RPMI7951 (cell line): ENCODE measurements around the gene ANXA9. TPM values are rescaled to one million over a fixed set of nuclear protein-coding genes. Genes with fewer than 3 reads are reported as not detected.

Experiments
- DNase-seq: peaks from one replicate; pipeline ENCODE4 v3.0.0-alpha.2; 2012; ENCODE audit warnings: low read depth
- total RNA-seq: library from RNA; depleted of rRNA; stranded (reverse); fragments of >200 nt; shearing (Covaris generic); gene quantifications from 2 replicates; pipeline ENCODE4 v1.2.3, GENCODE V29; 2014

Gene ANXA9
- total RNA-seq, 1 experiment from 2014 or later, result not detected

DNA sequence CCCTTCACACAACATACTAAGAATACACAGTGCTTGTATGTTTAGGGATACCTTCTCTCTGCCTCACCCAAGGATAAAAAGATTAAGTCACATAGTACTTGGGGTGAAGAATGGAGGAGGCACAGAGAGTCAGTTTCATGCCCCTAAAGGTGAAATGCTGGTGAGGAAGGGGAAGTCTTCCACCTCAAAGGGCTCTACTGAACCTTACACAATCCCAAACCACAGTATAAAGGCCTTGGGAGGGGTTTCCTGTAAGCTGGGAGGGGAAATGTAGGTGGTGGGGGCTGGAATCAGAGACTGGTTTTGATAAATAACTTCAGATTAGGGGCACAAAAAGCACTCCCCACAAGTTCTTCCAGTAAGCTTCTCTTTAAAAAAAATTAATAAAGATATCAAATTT is 21.1 kb downstream of the ANXA9 start:
- DNase-seq, result no peak

DNA sequence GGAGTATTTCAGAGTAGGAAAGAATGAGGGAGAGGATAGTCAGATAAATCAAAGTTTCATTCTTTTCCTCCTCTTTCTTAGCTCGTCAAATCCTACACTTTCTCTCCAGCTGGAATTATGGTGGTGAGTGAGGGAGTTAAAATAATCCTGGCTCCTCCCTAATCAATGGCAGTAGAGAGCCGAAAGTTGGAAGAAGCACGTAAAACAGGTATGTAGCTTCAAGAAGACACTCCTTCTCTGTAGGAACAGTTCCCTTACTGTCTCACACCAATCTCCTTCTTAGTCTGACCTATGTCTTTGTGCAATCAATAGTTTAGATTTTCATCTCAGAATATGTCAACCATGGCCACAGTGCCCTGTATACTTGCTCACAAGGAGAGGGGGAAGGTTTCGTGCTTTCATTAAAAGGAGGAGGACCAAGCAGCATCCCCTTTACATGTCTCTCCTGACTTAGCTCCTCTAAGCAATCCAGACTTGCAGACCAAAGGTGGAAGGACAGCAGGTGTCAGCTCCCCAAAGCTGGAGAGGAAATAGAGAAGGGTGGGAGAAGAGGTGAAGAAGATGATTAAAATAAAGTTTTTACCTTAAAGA is 23.7 kb downstream of the ANXA9 start:
- DNase-seq, result no peak

DNA sequence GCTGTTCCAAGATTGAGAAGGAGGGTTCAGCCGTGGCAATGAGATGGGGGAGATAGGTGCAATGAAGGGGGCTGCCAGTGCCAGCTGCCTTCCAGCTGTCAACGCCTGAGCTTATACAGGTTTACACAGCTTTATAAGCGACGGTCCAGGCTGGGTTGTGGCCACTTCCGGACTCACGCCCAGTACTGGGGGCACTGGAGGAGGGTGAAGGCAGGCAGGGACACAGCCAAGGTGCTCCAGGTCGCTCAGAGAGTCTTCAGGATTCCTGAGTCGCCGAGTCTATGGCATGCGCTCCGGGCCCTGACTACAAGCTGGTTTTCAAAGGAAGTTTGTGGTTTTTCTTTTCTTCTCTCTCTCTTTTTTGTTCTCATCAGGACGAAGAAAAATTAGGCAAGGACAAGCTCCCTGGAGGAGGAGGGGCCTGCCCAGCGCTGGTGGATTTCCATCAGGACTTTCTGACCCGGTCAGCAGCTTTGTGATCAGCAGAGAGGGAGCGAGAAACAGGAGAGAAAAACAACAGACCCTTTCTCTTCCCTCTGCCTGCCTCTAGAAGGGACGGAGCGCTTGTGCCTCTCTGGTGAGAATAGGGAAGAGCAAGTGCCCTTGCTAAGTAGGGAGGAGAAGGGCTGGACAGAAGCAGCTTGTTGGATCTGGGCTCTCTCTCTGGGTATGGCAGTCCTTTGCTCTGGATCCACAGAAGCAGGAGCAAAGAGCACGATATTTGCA is 24.4 kb downstream of the ANXA9 start, which contains the start of gene MINDY1:
MINDY1 (minus strand) TSS at position 576 of the 726 bp plus-strand sequence. CDS start 4,285 bp downstream, outside the sequence.
- DNase-seq, result peak; percentile 87

DNA sequence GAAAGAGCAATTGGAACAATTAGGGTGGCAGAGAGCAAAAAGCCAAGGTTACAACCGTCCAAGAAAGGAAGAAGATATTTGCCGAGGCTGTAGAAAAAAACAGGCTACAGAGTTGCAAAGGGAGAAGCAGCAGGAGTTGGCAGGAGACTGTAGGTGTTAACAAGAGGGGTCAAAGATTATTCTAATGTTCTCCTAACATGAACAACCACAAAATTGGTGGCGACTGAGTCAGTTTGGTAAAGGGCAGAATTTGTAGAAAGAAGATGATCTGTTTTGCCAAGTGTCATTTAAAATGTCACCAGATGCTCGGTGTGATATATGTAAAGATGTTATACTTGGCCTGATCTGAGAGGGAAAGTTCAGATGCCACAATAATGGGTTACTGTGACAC is 25.8 kb downstream of the ANXA9 start:
- no peak for DNase-seq

DNA sequence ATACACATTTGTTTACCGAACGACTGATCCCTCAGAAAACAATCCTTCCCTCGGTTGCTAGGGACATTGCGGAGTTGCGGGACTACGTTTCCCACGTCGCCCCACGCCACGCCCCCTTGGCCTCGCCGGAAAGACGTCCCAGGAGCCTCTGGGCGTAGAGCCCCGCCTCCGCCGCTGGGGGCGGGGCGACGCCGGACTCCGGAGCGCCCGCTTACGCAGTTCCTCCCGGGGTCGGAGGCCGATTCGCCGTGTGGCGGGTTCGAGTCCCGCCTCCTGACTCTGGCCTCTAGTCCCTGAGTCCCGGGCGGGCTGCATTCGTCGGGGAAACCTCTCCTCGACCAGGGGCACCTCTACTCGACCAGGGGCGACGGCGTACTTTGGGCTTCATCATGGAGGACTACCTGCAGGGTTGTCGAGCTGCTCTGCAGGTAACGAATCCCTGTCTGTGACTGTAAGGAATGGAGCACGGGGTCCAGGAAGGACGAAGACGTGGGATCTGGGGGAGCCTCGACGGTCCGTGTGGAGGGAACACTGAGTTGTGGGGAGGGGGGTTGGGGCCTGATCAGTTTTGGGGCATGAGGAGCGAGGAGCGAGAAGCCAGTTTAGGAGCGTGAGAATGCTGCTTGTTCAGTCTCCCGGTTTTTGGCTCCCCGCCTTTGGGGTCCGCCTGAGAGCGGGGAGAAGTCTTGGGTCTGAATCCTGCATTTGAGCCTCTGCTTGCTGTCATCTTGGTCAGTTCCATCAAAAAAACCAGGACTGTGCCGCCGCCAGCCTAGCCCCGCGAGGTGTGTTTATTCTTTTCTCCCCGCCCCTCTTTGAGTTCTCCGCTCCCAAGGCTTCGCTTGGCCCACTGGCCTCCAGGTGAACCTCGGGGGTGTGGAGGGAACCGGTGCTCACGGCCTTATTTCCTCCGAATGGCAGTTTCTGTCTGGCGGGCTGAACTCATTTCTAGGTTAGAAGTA is 26.4 kb downstream of the ANXA9 start, which contains the start of gene PRUNE1:
PRUNE1 (plus strand) TSS at position 206 of the 962 bp plus-strand sequence; CDS start at position 390, 184 bp downstream.
- peak; percentile 94 for DNase-seq

DNA sequence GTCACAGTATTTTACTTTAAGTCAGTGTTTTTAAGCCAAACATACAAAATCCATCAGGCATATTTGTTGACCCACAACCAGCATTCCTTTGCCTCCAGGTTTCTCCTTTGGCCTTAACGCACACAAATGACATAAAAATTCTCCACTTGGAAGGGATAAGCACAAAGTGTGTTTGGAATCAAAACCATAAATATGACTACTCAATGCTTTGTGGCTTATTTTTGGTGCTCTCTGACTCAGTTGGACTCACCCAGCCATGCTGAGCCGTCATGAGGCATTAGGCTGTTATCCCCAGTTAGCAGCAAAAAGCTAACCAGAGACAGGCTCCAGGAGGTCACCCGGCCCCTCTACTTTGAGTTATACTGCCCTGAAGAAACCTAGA is 27.1 kb downstream of the ANXA9 start:
- peak; percentile 6 for DNase-seq

DNA sequence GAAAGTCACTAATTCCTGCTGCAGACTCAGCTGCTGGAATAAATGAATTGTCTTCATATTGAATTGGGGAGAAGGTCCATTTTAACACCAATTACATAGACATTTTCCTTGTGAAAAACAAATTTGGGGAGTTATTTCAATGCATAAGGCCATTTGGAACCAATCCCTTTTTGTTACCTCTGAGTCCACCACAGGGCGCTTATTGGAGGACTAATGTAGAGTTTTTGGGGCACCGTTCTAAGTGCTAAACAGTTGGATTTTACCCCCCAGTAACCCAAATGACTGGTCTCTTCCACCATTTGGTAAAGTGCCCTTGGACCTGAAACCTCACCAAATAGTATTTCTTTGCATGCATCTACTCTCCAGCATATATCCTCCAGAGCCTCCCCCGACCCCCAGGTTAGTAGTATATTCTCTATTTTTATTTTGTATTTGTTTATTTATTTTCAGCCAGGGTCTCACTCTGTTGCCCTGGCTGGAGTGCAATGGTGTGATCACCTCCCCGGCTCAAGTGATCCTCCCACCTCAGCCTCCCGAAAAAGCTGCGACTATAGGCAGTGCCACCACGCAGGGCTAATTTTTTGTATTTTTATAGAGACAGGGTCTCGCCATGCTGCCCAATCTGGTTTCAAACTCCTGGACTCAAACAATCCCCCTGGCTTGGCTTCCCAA is 27.7 kb downstream of the ANXA9 start:
- DNase-seq, result no peak

DNA sequence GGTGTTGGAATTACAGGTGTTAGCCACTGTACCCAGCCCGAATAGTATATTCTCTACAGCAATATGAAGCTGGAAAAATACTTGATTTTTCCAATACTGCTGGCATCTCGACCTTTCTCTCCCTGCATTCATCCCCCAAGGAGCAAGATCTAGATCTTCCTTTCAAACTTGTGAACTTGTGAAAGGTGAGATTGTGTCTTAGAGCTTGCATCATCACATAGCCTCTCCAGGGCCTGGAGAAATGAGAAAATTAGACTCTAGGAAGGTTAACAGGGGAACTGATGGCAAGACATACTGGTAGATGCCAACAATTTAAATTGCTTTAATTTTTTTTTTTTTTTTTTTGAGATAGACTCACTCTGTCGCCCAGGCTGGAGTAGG is 28.2 kb downstream of the ANXA9 start:
- no peak for DNase-seq

DNA sequence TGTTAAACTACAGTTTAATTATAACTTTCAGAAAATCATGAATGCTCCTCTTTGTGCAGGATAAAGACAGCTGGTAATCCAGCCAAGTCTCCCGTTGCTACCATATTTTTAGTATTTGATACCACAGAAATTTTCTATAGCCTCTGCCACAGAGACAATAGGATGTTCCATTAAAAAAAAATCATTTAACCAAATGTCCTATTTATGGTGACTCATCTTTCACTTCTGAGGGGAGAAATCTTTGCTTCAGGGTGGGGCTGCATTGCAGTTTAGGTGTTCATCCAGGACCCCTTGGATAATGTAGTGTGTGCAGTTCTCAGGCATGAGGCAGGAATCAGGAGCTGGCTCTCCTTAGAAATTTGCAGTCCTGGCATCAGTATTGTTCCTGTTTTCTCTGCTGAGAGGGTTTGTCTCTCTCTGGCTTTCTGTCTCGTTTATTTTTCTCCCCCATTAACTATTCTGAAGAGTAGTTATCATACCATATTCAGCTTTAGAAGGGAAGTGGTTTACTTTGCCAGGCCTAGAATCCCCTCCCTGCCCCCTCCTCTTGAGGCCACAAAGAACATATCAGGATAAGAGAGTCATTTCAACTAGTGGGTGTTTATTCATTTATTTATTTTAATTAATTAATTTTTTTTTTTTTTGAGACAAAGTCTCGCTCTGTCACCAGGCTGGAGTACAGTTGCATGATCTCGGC is 29.2 kb downstream of the ANXA9 start:
- DNase-seq, result peak; percentile 6

DNA sequence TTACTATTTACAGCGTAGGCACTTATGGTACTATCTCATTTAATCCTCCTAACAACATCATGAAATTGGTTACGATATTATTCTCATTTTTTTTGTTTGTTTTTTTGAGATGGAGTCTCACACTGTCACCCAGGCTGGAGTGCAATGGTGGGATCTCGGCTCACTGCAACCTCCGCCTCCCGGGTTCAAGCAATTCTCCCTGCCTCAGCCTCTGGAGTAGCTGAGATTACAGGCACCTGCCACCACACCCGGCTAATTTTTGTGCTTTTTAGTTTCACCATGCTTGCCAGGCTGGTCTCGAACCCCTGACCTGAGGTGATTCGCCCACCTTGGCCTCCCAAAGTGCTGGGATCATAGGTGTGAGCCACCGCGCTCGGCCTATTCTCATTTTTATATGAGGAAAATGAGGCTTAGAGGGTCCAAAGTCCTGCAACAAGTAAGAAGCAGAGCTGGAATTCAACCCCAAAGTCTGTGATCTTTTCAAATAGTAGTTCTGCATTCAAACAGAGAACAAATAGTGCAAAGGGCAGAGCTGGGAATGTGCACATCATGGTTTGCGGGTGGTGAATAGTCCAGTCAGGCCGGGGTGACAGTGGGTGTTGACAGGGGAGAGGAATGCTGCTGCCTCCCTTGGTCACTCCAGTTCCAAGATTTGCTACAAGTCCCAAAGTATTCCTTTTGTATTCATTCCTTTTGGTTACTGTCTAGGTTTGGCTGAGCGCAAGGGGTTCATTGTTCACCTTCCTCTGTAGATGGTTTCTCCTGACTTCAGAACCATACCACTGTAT is 30.8 kb downstream of the ANXA9 start:
- no peak for DNase-seq

DNA sequence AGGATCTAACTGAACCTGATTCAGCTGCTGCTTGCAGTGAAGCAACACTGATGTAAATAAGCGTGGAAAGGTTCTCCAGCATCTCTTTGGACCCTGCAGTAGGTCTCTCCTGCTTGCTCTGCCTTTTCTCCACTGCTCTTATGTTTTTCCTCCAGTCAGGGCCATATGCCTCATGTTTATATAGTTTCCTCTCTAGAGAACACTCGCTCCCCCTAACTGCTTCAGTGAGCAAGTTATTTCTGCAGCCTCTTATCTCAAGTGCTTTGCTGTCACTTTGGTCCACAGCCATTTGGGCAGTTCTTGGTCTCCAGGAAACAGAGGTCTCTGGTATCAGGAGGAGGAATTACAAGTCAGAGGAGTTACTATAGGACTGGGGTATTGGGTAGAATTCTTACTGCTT is 31.4 kb downstream of the ANXA9 start:
- no peak for DNase-seq

DNA sequence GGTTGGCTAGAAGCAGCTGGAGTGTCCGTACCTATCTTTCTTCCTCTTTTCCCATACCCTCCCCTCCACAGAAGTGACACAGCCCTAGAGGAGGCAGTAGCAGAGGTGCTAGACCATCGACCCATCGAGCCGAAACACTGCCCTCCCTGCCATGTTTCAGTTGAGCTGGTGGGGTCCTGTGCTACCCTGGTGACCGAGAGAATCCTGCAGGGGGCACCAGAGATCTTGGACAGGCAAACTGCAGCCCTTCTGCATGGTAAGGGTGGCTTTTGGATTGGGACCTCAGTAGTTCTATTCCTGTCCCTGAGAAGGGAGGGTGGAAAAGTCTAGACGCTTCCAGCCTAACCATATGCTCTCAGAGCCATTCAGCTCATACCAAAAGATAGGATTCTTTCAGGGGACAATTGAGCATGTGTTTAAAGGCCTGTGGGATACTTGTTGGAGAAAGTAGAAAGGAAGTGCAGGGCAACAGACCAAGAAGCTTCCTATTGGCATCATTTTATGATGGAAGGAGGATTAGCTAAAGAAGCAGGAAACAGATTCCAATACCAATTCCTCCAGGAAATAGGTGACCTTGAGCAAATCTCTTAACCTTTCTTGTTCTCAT is 42.6 kb downstream of the ANXA9 start:
- DNase-seq, result peak; percentile 61

DNA sequence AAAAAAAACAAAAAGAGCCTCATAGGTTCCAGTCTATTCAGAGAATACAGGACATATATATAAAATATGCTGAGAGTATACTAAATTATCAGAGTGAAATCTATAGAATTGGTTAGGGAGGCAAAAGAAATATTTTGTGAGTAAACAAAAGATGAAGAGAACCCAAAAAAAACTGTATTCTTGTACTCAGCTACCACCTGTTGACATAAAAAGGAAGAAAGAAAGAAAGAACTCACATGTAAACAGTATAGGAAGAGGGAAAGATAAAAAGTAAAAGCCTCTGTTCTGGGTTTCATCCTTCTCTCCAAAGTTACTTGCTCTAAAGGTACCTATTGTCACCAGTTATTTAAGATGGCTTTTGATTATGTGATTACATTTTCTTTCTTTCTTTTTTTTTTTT is 44.4 kb downstream of the ANXA9 start:
- DNase-seq, result no peak

DNA sequence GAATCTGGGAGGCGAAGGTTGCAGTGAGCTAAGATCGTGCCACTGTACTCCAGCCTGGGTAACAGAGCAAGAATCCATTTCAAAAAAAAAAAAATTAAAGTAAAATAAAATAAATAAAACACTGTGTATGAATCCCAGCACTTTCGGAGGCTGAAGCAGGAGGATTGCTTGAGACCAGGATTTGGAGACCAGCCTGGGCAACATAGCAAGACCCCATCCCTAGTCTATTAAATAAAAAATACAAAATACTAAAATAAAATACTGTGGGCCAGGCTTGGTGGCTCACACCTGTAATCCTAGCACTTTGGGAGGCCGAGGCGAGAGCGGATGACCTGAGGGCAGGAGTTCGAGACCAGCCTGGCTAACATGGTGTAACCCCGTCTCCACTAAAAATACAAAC is 50.1 kb downstream of the ANXA9 start:
- DNase-seq, result no peak

DNA sequence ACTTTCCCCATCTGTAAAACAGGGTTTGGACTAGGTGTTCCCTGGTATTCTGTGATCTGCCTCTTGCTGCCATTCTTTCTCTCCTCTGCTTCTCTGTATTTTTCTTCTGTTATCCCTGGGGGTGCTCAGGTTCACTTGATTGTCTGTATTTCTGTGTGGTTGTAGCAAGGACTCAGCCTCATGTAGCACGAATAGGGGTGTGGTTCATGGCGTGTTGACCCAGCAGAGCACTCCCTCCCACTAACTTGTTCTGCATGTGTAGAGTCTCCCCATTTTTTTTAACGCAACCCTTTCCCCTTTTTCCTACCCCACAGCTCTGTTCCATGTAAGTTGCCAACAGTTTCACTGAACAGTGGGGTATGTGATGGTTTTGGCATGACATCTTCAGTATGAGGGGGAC is 53.1 kb downstream of the ANXA9 start:
- no peak for DNase-seq

DNA sequence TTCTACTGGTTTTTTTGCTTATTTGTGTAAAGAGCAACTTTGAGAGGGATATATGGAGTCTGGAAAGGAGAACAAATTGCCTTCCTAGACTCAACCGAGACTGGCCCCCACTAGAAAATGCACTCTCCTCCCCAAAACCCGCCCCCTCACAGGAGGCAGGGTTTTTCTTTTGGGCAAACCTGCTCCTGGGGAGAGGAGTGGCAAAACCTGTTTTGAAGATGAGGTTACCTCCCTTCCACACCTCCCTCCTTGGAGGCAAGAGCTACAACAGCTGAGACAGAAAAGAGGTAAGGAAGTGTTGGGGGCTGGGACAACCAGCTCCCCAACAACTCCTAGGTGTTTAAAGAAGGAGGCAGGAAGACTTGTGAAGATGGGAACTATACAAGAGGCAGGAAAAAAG is 54.3 kb downstream of the ANXA9 start, which contains the start of gene BNIPL:
BNIPL (plus strand) TSS at position 231 of the 400 bp plus-strand sequence; CDS start at position 371, 140 bp downstream.
- DNase-seq, result no peak

DNA sequence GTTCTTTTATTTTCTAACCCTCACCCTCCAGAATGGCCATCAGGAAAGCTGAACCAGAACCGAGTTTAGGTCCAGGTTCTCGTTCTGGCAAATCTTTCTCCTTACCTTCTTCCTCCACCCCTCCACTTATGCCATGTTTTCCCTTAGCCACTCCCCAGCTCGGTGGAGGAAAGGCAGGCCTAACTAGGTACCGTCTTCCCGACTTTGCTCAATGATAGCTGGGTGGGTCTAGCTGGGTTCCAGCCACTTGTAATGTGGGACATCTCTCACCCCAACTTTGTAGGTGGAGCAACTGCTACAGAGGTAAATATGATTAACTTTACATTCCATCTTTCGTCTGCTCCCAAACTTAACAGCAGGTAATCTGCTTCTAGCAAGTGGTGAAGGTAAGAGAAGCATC is 54.9 kb downstream of the ANXA9 start:
- no peak for DNase-seq

DNA sequence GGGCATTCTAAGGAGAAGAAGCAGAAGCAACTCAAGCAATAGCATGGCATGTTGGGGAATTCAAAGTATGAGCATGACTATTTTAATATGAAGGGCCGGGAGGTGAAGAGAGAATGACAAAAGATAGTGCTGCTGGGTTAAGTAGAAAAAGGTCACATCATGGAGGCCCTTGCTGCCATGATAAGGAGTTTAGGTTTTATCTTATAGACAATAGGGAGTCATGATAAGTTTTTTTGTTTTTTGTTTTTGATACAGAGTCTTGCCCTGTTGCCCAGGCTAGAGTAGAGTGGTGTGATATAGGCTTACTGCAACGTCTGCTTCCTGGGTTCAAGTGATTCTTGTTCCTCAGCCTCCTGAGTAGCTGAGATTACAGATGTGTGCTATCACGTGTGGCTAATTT is 57.4 kb downstream of the ANXA9 start:
- no peak for DNase-seq

DNA sequence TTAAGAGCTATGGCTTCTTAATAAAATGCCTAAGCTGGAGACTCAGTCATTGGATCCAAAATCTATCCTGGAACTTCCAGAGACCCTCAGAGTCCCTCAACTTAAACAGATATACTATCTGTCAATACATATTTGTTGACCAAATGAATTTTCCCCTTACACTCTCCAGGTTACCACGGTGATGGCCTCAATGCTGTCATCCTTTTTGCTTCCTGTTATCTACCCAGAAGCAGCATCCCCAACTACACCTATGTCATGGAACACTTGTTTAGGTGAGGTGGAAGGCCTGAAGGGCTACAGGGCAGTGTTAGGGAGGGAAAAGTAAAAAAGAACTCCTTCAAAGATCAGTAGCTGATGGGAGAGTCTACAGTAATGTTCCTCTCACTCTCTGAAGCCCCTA is 61.1 kb downstream of the ANXA9 start:
- DNase-seq, result no peak
